ENCODE results near the gene ZNF366.

The ZNF366 gene

GRCh38 chr5:72478684-72479083, 28.5 kb downstream of the ZNF366 start (continued):
- TF ChIP-seq, protein P1, sequence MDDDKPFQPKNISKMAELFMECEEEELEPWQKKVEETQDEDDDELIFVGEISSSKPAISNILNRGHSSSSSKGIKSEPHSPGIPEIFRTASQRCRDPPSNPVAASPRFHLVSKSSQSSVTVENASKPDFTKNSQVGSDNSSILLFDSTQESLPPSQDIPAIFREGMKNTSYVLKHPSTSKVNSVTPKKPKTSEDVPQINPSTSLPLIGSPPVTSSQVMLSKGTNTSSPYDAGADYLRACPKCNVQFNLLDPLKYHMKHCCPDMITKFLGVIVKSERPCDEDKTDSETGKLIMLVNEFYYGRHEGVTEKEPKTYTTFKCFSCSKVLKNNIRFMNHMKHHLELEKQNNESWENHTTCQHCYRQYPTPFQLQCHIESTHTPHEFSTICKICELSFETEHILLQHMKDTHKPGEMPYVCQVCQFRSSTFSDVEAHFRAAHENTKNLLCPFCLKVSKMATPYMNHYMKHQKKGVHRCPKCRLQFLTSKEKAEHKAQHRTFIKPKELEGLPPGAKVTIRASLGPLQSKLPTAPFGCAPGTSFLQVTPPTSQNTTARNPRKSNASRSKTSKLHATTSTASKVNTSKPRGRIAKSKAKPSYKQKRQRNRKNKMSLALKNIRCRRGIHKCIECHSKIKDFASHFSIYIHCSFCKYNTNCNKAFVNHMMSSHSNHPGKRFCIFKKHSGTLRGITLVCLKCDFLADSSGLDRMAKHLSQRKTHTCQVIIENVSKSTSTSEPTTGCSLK (tag by site-specific recombination; IDR thresholded peaks at IDR 0.05) = no peak
- no peak for TF ChIP-seq ZNF404 (tag by site-specific recombination; IDR thresholded peaks at IDR 0.05)
- no peak for TF ChIP-seq ZFP41 (tag by site-specific recombination; IDR thresholded peaks at IDR 0.05; ENCODE audit: borderline replicate concordance)
- TF ChIP-seq IKZF3 (tag by site-specific recombination; IDR thresholded peaks at IDR 0.05) = no peak
- TF ChIP-seq, protein P2, sequence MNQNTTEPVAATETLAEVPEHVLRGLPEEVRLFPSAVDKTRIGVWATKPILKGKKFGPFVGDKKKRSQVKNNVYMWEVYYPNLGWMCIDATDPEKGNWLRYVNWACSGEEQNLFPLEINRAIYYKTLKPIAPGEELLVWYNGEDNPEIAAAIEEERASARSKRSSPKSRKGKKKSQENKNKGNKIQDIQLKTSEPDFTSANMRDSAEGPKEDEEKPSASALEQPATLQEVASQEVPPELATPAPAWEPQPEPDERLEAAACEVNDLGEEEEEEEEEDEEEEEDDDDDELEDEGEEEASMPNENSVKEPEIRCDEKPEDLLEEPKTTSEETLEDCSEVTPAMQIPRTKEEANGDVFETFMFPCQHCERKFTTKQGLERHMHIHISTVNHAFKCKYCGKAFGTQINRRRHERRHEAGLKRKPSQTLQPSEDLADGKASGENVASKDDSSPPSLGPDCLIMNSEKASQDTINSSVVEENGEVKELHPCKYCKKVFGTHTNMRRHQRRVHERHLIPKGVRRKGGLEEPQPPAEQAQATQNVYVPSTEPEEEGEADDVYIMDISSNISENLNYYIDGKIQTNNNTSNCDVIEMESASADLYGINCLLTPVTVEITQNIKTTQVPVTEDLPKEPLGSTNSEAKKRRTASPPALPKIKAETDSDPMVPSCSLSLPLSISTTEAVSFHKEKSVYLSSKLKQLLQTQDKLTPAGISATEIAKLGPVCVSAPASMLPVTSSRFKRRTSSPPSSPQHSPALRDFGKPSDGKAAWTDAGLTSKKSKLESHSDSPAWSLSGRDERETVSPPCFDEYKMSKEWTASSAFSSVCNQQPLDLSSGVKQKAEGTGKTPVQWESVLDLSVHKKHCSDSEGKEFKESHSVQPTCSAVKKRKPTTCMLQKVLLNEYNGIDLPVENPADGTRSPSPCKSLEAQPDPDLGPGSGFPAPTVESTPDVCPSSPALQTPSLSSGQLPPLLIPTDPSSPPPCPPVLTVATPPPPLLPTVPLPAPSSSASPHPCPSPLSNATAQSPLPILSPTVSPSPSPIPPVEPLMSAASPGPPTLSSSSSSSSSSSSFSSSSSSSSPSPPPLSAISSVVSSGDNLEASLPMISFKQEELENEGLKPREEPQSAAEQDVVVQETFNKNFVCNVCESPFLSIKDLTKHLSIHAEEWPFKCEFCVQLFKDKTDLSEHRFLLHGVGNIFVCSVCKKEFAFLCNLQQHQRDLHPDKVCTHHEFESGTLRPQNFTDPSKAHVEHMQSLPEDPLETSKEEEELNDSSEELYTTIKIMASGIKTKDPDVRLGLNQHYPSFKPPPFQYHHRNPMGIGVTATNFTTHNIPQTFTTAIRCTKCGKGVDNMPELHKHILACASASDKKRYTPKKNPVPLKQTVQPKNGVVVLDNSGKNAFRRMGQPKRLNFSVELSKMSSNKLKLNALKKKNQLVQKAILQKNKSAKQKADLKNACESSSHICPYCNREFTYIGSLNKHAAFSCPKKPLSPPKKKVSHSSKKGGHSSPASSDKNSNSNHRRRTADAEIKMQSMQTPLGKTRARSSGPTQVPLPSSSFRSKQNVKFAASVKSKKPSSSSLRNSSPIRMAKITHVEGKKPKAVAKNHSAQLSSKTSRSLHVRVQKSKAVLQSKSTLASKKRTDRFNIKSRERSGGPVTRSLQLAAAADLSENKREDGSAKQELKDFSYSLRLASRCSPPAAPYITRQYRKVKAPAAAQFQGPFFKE (tag by site-specific recombination; IDR thresholded peaks at IDR 0.05; ENCODE audit: borderline replicate concordance) = no peak

GRCh38 chr5:72478276-72478675, 28.9 kb downstream of the ZNF366 start:
- Histone ChIP-seq H3K27ac (ENCODE audit: extremely low read depth, low read depth, low read length) (no peak overlapping the region), H3K4me3 (ENCODE audit: low read depth, low read length) (no peak overlapping the region), H3K9me3 (ENCODE audit: control insufficient read depth, insufficient read depth, low read depth, low read length) (no peaks in the 10 kb centered on the region), H3K4me1 (ENCODE audit: control insufficient read depth, insufficient read depth, low read length) (no peaks in the 10 kb centered on the region), H3K36me3 (ENCODE audit: control insufficient read depth in 2 of 2, insufficient read depth in 1 of 2, low read length in 2 of 2) (no peaks in the 10 kb centered on the region)
- CTCF ChIA-PET = no interaction called here
- TF ChIP-seq TSHZ1 (tag by site-specific recombination; IDR thresholded peaks at IDR 0.05; ENCODE audit: borderline replicate concordance) (no peak), ZNF658 (tag by site-specific recombination; IDR thresholded peaks at IDR 0.05) (no peak), ZNF707 (tag by site-specific recombination; IDR thresholded peaks at IDR 0.05) (no peak), ZNF473 (tag by site-specific recombination; IDR thresholded peaks at IDR 0.05) (no peak), KLF8 (tag by site-specific recombination; IDR thresholded peaks at IDR 0.05) (no peak), ZNF350 (tag by site-specific recombination; IDR thresholded peaks at IDR 0.05) (no peak), ZNF704 (tag by site-specific recombination; IDR thresholded peaks at IDR 0.05) (no peak), ZNF785 (tag by site-specific recombination; IDR thresholded peaks at IDR 0.05) (no peak), ZBTB26 (tag by site-specific recombination; optimal IDR thresholded peaks at IDR 0.05) (no peak), ZNF138 (tag by site-specific recombination; IDR thresholded peaks at IDR 0.05; ENCODE audit: borderline replicate concordance) (no peak), ZNF510 (tag by site-specific recombination; IDR thresholded peaks at IDR 0.05; ENCODE audit: insufficient replicate concordance) (no peak), AEBP2 (tag by site-specific recombination; IDR thresholded peaks at IDR 0.05; ENCODE audit: borderline replicate concordance) (no peak), GLI2 (tag by site-specific recombination; IDR thresholded peaks at IDR 0.05; ENCODE audit: borderline replicate concordance, low read depth) (no peak)
- TF ChIP-seq, protein P3, sequence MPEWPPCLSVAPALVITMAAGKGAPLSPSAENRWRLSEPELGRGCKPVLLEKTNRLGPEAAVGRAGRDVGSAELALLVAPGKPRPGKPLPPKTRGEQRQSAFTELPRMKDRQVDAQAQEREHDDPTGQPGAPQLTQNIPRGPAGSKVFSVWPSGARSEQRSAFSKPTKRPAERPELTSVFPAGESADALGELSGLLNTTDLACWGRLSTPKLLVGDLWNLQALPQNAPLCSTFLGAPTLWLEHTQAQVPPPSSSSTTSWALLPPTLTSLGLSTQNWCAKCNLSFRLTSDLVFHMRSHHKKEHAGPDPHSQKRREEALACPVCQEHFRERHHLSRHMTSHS (tag by site-specific recombination; IDR thresholded peaks at IDR 0.05) = no peak
- POLR2A ChIA-PET = no interaction called here
